H1 (cell line): Measurements from ENCODE around the gene RAB3B. TPM values are rescaled to one million over a fixed set of nuclear protein-coding genes. Genes with fewer than 3 reads are reported as not detected.

ENCODE experiments used
- CTCF ChIA-PET: fragments of 300-600 bp; sonication (Branson Sonifier 250); formaldehyde crosslinking; loops from one replicate; lab custom pipeline; 2021; ENCODE audit not compliant: partially characterized antibody; lab: Charles Lee
- POLR2A ChIA-PET: fragments of 300-600 bp; sonication (Branson Sonifier 250); formaldehyde crosslinking; loops from one replicate; lab custom pipeline; 2021; ENCODE audit warnings: inconsistent platforms; ENCODE audit not compliant: partially characterized antibody; lab: Charles Lee
- DNase-seq, 2 experiments: peaks; one replicate each; pipeline versions ENCODE4 v3.0.0 to v3.0.0-alpha.2; 2010 to 2022; ENCODE audit warnings: low spot score in 2 of 2, low read depth in 1 of 2, mixed read lengths in 1 of 2
- FAIRE-seq: peaks from 2 replicates; lab custom pipeline; 2011; peaks lifted over from hg19 to GRCh38; lab: Jason Lieb, UNC
- H2AFZ ChIP-seq: 2 replicates; pipeline ENCODE4 v1.8.1; 2012; ENCODE audit warnings: low read length, inconsistent platforms
- H2AK5ac ChIP-seq: 2 replicates; pipeline ENCODE4 v1.6.1; 2013; ENCODE audit warnings: low read depth, low read length
- H2BK120ac ChIP-seq: replicated peaks from 2 replicates; pipeline ENCODE3; 2013; ENCODE audit warnings: low read depth, low read length, inconsistent platforms
- H2BK12ac ChIP-seq: 2 replicates; pipeline ENCODE4 v1.6.1; 2013; ENCODE audit warnings: low read depth, low read length
- H2BK15ac ChIP-seq: 2 replicates; pipeline ENCODE4 v1.6.1; 2013; ENCODE audit warnings: low read length
- H2BK20ac ChIP-seq: 2 replicates; pipeline ENCODE4 v1.6.1; 2013; ENCODE audit warnings: low read length
- H2BK5ac ChIP-seq: 2 replicates; pipeline ENCODE4 v1.6.1; 2013; ENCODE audit warnings: low read depth, low read length
- H3K14ac ChIP-seq: 2 replicates; pipeline ENCODE4 v1.6.1; 2013; ENCODE audit warnings: inconsistent platforms; ENCODE audit not compliant: insufficient read length
- H3K18ac ChIP-seq: 2 replicates; pipeline ENCODE4 v1.6.1; 2013; ENCODE audit warnings: low read length; ENCODE audit errors: extremely low read depth
- H3K23ac ChIP-seq: 2 replicates; pipeline ENCODE4 v1.6.1; 2013; ENCODE audit warnings: inconsistent platforms; ENCODE audit not compliant: insufficient read length
- H3K23me2 ChIP-seq: 2 replicates; pipeline ENCODE4 v1.6.1; 2013; ENCODE audit warnings: low read depth, low read length
- H3K27ac ChIP-seq: 2 replicates; pipeline ENCODE4 v1.6.1; 2011; ENCODE audit warnings: low read depth, low read length, inconsistent platforms
- H3K27me3 ChIP-seq, 4 experiments: replicated peaks in 1 of 4; 1 replicate in 1 of 4; 2 replicates in 3 of 4; pipeline versions ENCODE4 v1.6.1 to v1.8.1; 2011 to 2013; ENCODE audit warnings: low read length in 3 of 4, mild to moderate bottlenecking in 3 of 4, inconsistent platforms in 2 of 4, mixed read lengths in 2 of 4, moderate library complexity in 1 of 4; ENCODE audit not compliant: control insufficient read depth in 3 of 4, insufficient read depth in 3 of 4; ENCODE audit errors: extremely low read depth in 1 of 4
- H3K36me3 ChIP-seq, 4 experiments: 2 replicates each; pipeline versions ENCODE4 v1.6.1 to v1.8.1; 2011 to 2013; ENCODE audit warnings: mild to moderate bottlenecking in 4 of 4, low read length in 3 of 4, moderate library complexity in 2 of 4, control low read depth in 1 of 4, inconsistent platforms in 1 of 4; ENCODE audit not compliant: insufficient read depth in 4 of 4, control insufficient read depth in 2 of 4
- H3K4ac ChIP-seq: replicated peaks from 2 replicates; pipeline ENCODE3; 2013; ENCODE audit warnings: low read length, low read depth, mixed read lengths, inconsistent platforms; ENCODE audit not compliant: insufficient read length
- H3K4me1 ChIP-seq, 4 experiments: replicated peaks in 1 of 4; 1 replicate in 1 of 4; 2 replicates in 3 of 4; pipeline versions ENCODE4 v1.6.1 to v1.8.1; 2011 to 2013; ENCODE audit warnings: low read length in 3 of 4, inconsistent platforms in 2 of 4, mixed read lengths in 1 of 4; ENCODE audit not compliant: insufficient read depth in 4 of 4, control insufficient read depth in 3 of 4
- H3K4me2 ChIP-seq, 2 experiments: 2 replicates each; pipeline versions ENCODE4 v1.6.1 to v1.8.1; 2011 to 2013; ENCODE audit warnings: low read depth in 2 of 2, low read length in 2 of 2, control low read depth in 1 of 2, inconsistent platforms in 1 of 2, mild to moderate bottlenecking in 1 of 2; ENCODE audit not compliant: insufficient read depth in 1 of 2
- H3K4me3 ChIP-seq, 4 experiments: fragments of 200-600, 300-600 bp in 1 of 4; sonication (generic), shearing (Covaris generic), sonication (Bioruptor Twin) in 1 of 4; 2 replicates each; pipeline versions ENCODE4 v1.5.1 to v1.8.1; 2011 to 2016; ENCODE audit warnings: low read length in 4 of 4, low read depth in 3 of 4, control low read depth in 2 of 4, inconsistent platforms in 2 of 4, mild to moderate bottlenecking in 2 of 4, mixed read lengths in 1 of 4, moderate library complexity in 1 of 4; ENCODE audit not compliant: insufficient read depth in 2 of 4; ENCODE audit errors: extremely low read depth in 1 of 4
- H3K56ac ChIP-seq: replicated peaks from 2 replicates; pipeline ENCODE3; 2013; ENCODE audit warnings: low read depth, mild to moderate bottlenecking, mixed read lengths, low read length, inconsistent platforms; ENCODE audit not compliant: insufficient read length
- H3K79me1 ChIP-seq: 2 replicates; pipeline ENCODE4 v1.6.1; 2013; ENCODE audit warnings: low read depth, low read length, control low read depth
- H3K79me2 ChIP-seq, 2 experiments: 2 replicates each; pipeline versions ENCODE4 v1.6.1 to v1.8.1; 2012 to 2013; ENCODE audit warnings: low read length in 2 of 2, mild to moderate bottlenecking in 2 of 2, inconsistent platforms in 1 of 2; ENCODE audit not compliant: insufficient read depth in 2 of 2, control insufficient read depth in 1 of 2
- H3K9ac ChIP-seq, 4 experiments: replicated peaks in 1 of 4; 1 replicate in 1 of 4; 2 replicates in 3 of 4; pipeline versions ENCODE4 v1.6.1 to v1.8.1; 2011 to 2013; ENCODE audit warnings: low read depth in 3 of 4, low read length in 3 of 4, control low read depth in 2 of 4, mild to moderate bottlenecking in 2 of 4, moderate library complexity in 2 of 4, inconsistent platforms in 1 of 4; ENCODE audit errors: extremely low read depth in 1 of 4
- H3K9me3 ChIP-seq, 2 experiments: 2 replicates each; pipeline versions ENCODE4 v1.6.1 to v1.8.1; 2012 to 2013; ENCODE audit warnings: mild to moderate bottlenecking in 2 of 2, moderate library complexity in 2 of 2, control low read depth in 1 of 2, inconsistent platforms in 1 of 2, low read depth in 1 of 2, low read length in 1 of 2, mixed read lengths in 1 of 2; ENCODE audit not compliant: insufficient read depth in 2 of 2
- H4K20me1 ChIP-seq, 2 experiments: replicated peaks in 1 of 2; 2 replicates each; pipeline versions ENCODE3 to v1.8.1; 2011 to 2013; ENCODE audit warnings: inconsistent platforms in 2 of 2, low read length in 2 of 2, mild to moderate bottlenecking in 1 of 2; ENCODE audit not compliant: insufficient read depth in 2 of 2, control insufficient read depth in 1 of 2
- H4K5ac ChIP-seq: 2 replicates; pipeline ENCODE4 v1.6.1; 2013; ENCODE audit warnings: low read length, low read depth, mixed read lengths, inconsistent platforms; ENCODE audit not compliant: insufficient read length
- H4K8ac ChIP-seq: 2 replicates; pipeline ENCODE4 v1.8.0; 2013; ENCODE audit warnings: mild to moderate bottlenecking, moderate library complexity, low read length, inconsistent platforms; ENCODE audit not compliant: insufficient read depth; ENCODE audit errors: extremely low read depth
- H4K91ac ChIP-seq: replicated peaks from 2 replicates; pipeline ENCODE3; 2013; ENCODE audit warnings: low read length, mixed read lengths, inconsistent platforms; ENCODE audit not compliant: insufficient read length
- CHD2 ChIP-seq: IDR thresholded peaks from 2 replicates; pipeline ENCODE4 v1.6.1; 2012; ENCODE audit warnings: low read length, improper control_type of control experiment
- MAFK ChIP-seq: IDR thresholded peaks from 2 replicates; pipeline ENCODE4 v1.6.1; 2012; ENCODE audit warnings: low read depth, mild to moderate bottlenecking, improper control_type of control experiment, low read length
- POLR2AphosphoS5 ChIP-seq: IDR thresholded peaks from 2 replicates; pipeline ENCODE4 v1.6.1; 2011; ENCODE audit warnings: low read depth, low read length
- SIN3A ChIP-seq, 2 experiments: IDR thresholded peaks in 1 of 2; conservative IDR thresholded peaks in 1 of 2; 2 replicates each; pipeline ENCODE4 v1.6.1; 2011 to 2012; ENCODE audit warnings: low read length in 2 of 2, improper control_type of control experiment in 1 of 2, low read depth in 1 of 2, mild to moderate bottlenecking in 1 of 2
- SP4 ChIP-seq: IDR thresholded peaks from 2 replicates; pipeline ENCODE4 v1.6.1; 2012; ENCODE audit warnings: low read length, inconsistent platforms
- TAF1 ChIP-seq: IDR thresholded peaks from 2 replicates; pipeline ENCODE4 v1.6.1; 2011; ENCODE audit warnings: mild to moderate bottlenecking, low read depth, low read length
- USF2 ChIP-seq: IDR thresholded peaks from 2 replicates; pipeline ENCODE4 v1.6.1; 2011; ENCODE audit warnings: low read length, improper control_type of control experiment
- ZNF274 ChIP-seq: IDR thresholded peaks from 2 replicates; pipeline ENCODE4 v1.7.0; 2012; ENCODE audit warnings: low read length, borderline replicate concordance; ENCODE audit errors: extremely low read depth
- WGBS, 2 experiments: shearing (Covaris generic) in 1 of 2; methylation state at CpG; one replicate each; pipeline versions ENCODE4 v1.1.6 to v1.1.7; 2013 to 2015; ENCODE audit warnings: low lambda C conversion rate in 2 of 2, mixed read lengths in 2 of 2, inconsistent platforms in 1 of 2, low coverage in 1 of 2, missing lambda C conversion rate in 1 of 2; ENCODE audit not compliant: insufficient replicate concordance in 2 of 2, insufficient coverage in 1 of 2, insufficient read length in 1 of 2; ENCODE audit errors: extremely low coverage in 1 of 2, missing lambda C conversion rate in 1 of 2; 5-methylcytosine and 5-hydroxymethylcytosine counted together
- long read RNA-seq, 2 experiments: library from RNA in 1 of 2; library from capped mRNA in 1 of 2; stranded (forward); transcript quantifications; one replicate each; pipeline ENCODE4 v2.0.0, GENCODE V29; 2021; ENCODE audit warnings: inconsistent platforms in 1 of 2
- polyA minus RNA-seq, 3 experiments: library from RNA; depleted of rRNA, polyadenylated mRNA; stranded (reverse); fragments of >200 nt; gene quantifications; 1 replicate in 2 of 3; 2 replicates in 1 of 3; pipeline ENCODE4 v1.2.3, GENCODE V29; 2011
- polyA plus RNA-seq, 7 experiments: library from polyadenylated mRNA; depleted of rRNA in 3 of 7; stranded (reverse) in 5 of 7; unstranded in 2 of 7; fragments of >200 nt in 5 of 7; fragments of 200-250 nt in 2 of 7; gene quantifications; 1 replicate in 5 of 7; 2 replicates in 1 of 7; 4 replicates in 1 of 7; pipeline versions ENCODE4 v1.2.1 to v1.2.3, GENCODE V29; 2011 to 2013; ENCODE audit warnings: missing spikeins in 2 of 7, mixed read lengths in 2 of 7
- total RNA-seq: library from RNA; stranded (reverse); fragmentation: NEBNext Ultra II Directional; extraction: Animal tissue kit (Norgen Biotek cat#: 25700); gene quantifications from 2 replicates; pipeline ENCODE4 v1.2.1, GENCODE V29; 2021

Gene RAB3B
- total RNA-seq (36.8 and 37.3 TPM in 2 replicates), polyA plus RNA-seq (2011; rRNA removed) (9.4 and 12.5 TPM in 2 replicates), polyA minus RNA-seq (2011; rRNA and poly(A)+ RNA removed) (33.9 and 45.6 TPM in 2 replicates)
- polyA plus RNA-seq (2011; cell fraction: cytosol; rRNA removed): 10.6 TPM
- polyA plus RNA-seq (2011; cell fraction: nucleus; rRNA removed): 18.0 TPM
- polyA plus RNA-seq (2012, experiment 1 of 2): 16.0 to 24.7 TPM (median 18.6 TPM) in 4 replicates
- polyA plus RNA-seq (2012, experiment 2 of 2): 2.1 TPM
- 24.4 TPM for polyA plus RNA-seq (2013, experiment 1 of 2)
- 20.8 TPM for polyA plus RNA-seq (2013, experiment 2 of 2)
- polyA minus RNA-seq (2011; cell fraction: cytosol; rRNA and poly(A)+ RNA removed): 16.4 TPM
- 41.2 TPM for polyA minus RNA-seq (2011; cell fraction: nucleus; rRNA and poly(A)+ RNA removed)
- long read RNA-seq, experiment 1, full-length matches to known transcripts: 2 of 35 reads
- long read RNA-seq, experiment 1, partial matches to known transcripts: 3 of 35 reads
- long read RNA-seq, experiment 1, other reads (novel, unspliced or antisense): 30 of 35 reads
- long read RNA-seq, experiment 2, partial matches to known transcripts: 0 of 10 reads
- long read RNA-seq, experiment 2, other reads (novel, unspliced or antisense): 10 of 10 reads

GRCh38 chr1:51990478-51990965 lies at the start of gene RAB3B:
TSS of gene RAB3B (minus strand) at chr1:51990700. CDS start at chr1:51977117, 13,583 bp downstream.
- H2BK120ac ChIP-seq: no peak within 1 kb of the TSS
- ChIA-PET POLR2A (interaction anchor here (0.9 to 2.3 kb wide), 8 partner anchors 9 to 146 kb away, joined by 3 to 8 read pairs (median 3); partner anchors contain the start of gene KTI12), CTCF (interaction anchor here (1.4 kb wide), 1 partner anchor 9 kb away, joined by 3 read pairs; no protein-coding TSS in a partner anchor)
- peaks cover 0 to 26% of the 10 kb centered on the region in 2 experiments; a peak in 3 of 4 replicates for H3K79me2 ChIP-seq
- H2BK20ac ChIP-seq: peak within 1 kb of the TSS; percentile 94; the same call in 1 of the 2 replicates
- H3K14ac ChIP-seq: no peak within 1 kb of the TSS
- no peaks in the 10 kb centered on the region for H4K20me1 ChIP-seq
- FAIRE-seq (no peak), DNase-seq (peak; percentile 70 to 99)
- H2BK5ac ChIP-seq: peak within 1 kb of the TSS; percentile 44; the same call in 1 of the 2 replicates
- WGBS, 2 experiments: 4% methylated on average over 15 of the region's 46 CpGs; no CpG with 5 or more reads in 1 of the 2 experiments
- H2AFZ ChIP-seq: peak within 1 kb of the TSS; percentile 86
- H3K27me3 ChIP-seq: peaks cover 0 to 2% (median 0%) of the 10 kb centered on the region in 4 experiments; a peak in 2 of 7 replicates
- H4K8ac ChIP-seq: peak within 1 kb of the TSS; percentile 76
- H3K36me3 ChIP-seq: peaks cover 0 to 17% (median 0%) of the 10 kb centered on the region in 4 experiments; a peak in 2 of 8 replicates
- H4K5ac ChIP-seq: no peak within 1 kb of the TSS
- H3K4me2 ChIP-seq: peak within 1 kb of the TSS; percentile 76 to 91
- H3K4me3 ChIP-seq: peak within 1 kb of the TSS; percentile 43 to 96 (median 56)
- H3K9ac ChIP-seq: peak within 1 kb of the TSS; percentile 48 to 94 (median 60); a peak in 6 of 7 replicates
- no peak within 1 kb of the TSS for H3K23ac ChIP-seq
- H3K56ac ChIP-seq: no peak within 1 kb of the TSS
- no peak within 1 kb of the TSS; the same call in 1 of the 2 replicates for H3K18ac ChIP-seq
- peak within 1 kb of the TSS; percentile 73; the same call in 1 of the 2 replicates for H3K27ac ChIP-seq
- H2BK15ac ChIP-seq: peak within 1 kb of the TSS; percentile 53; the same call in 1 of the 2 replicates
- H3K79me1 ChIP-seq: peaks cover 6% of the 10 kb centered on the region
- peak within 1 kb of the TSS; percentile 25; the same call in 1 of the 2 replicates for H2AK5ac ChIP-seq
- no peaks in the 10 kb centered on the region for H3K9me3 ChIP-seq
- peaks cover 11% of the 10 kb centered on the region for H3K23me2 ChIP-seq
- peaks cover 1 to 9% (median 6%) of the 10 kb centered on the region in 4 experiments; a peak in 6 of 7 replicates for H3K4me1 ChIP-seq
- H3K4ac ChIP-seq: no peak within 1 kb of the TSS
- H4K91ac ChIP-seq: no peak within 1 kb of the TSS
- peak within 1 kb of the TSS; percentile 77; the same call in 1 of the 2 replicates for H2BK12ac ChIP-seq
- TF ChIP-seq CHD2 (no peak), POLR2AphosphoS5 (peak; percentile 56; the same call in 1 of the 2 replicates), ZNF274 (no peak), USF2 (no peak), MAFK (no peak), SIN3A (conservative IDR thresholded peaks at IDR 0.05 in 1 of 2, IDR thresholded peaks at IDR 0.05 in 1 of 2; ENCODE audit: low read depth in 1 of 2, low read length in 2 of 2) (no peak), TAF1 (peak; percentile 86), SP4 (no peak)
